Heart right ventricle (tissue), 16 donors: ENCODE data around the gene TEX2. TPM values are rescaled to one million over a fixed set of nuclear protein-coding genes. Genes with fewer than 3 reads are reported as not detected.

Source experiments
- ATAC-seq, 8 donors: fragments of 200-7000 bp; cut with Tn5 transposase; one replicate each; pipeline ENCODE4 v1.9.1; 2020; ENCODE audit warnings: mild to moderate bottlenecking in 8 of 8, moderate library complexity in 8 of 8, moderate number of reproducible peaks in 1 of 8
- DNase-seq, 2 donors: peaks; one replicate each; pipeline ENCODE4 v3.0.0-alpha.2; 2020
- H3K27ac ChIP-seq, 10 donors: fragments of 200-600 bp; sonication (generic) in 2 of 10; one replicate each; pipeline versions ENCODE4 v1.5.0 to v1.8.0; 2020 to 2022; ENCODE audit warnings: mild to moderate bottlenecking in 3 of 10
- H3K27me3 ChIP-seq, 7 donors: fragments of 200-600 bp; one replicate each; pipeline ENCODE4 v1.8.0; 2021 to 2022; ENCODE audit warnings: mild to moderate bottlenecking in 2 of 7
- H3K36me3 ChIP-seq, 9 donors: fragments of 200-600 bp; sonication (generic) in 1 of 9; one replicate each; pipeline versions ENCODE4 v1.5.0 to v1.8.0; 2020 to 2022; ENCODE audit warnings: mild to moderate bottlenecking in 2 of 9
- H3K4me1 ChIP-seq, 9 donors: fragments of 200-600 bp; sonication (generic) in 1 of 9; one replicate each; pipeline versions ENCODE4 v1.5.0 to v1.8.0; 2020 to 2022; ENCODE audit warnings: mild to moderate bottlenecking in 4 of 9
- H3K4me3 ChIP-seq, 10 donors: fragments of 200-600 bp; sonication (generic) in 2 of 10; one replicate each; pipeline versions ENCODE4 v1.5.0 to v1.8.0; 2020 to 2022; ENCODE audit warnings: mild to moderate bottlenecking in 7 of 10, moderate library complexity in 2 of 10
- H3K9me3 ChIP-seq, 11 donors: fragments of 200-600 bp in 10 of 11; sonication (generic) in 2 of 11; one replicate each; pipeline versions ENCODE4 v1.5.0 to v1.8.0; 2013 to 2022; ENCODE audit warnings: mild to moderate bottlenecking in 2 of 11, control low read depth in 1 of 11, moderate library complexity in 1 of 11
- CTCF ChIP-seq, 9 donors: fragments of 200-600 bp; sonication (generic) in 2 of 9; IDR thresholded peaks; one replicate each; pipeline versions ENCODE4 v1.5.0 to v1.8.0; 2021 to 2022; ENCODE audit warnings: antibody characterized with exemption in 9 of 9, mild to moderate bottlenecking in 5 of 9, moderate library complexity in 1 of 9
- WGBS, 2 donors: extraction: QIAGEN DNeasy Blood & Tissue Kit; methylation state at CpG; one replicate each; pipeline ENCODE4 v1.1.7; 2013; ENCODE audit warnings: inconsistent platforms in 1 of 2; 5-methylcytosine and 5-hydroxymethylcytosine counted together
- intact Hi-C, 10 donors: fragments of 100-400 bp; cut with DNase I; formaldehyde crosslinking; loops; one replicate each; pipeline versions ENCODE4 v1.11.1 to v1.14.2; 2022
- polyA plus RNA-seq, 2 donors: library from polyadenylated mRNA; stranded (reverse); fragments of 200-250 nt; gene quantifications; one replicate each; pipeline ENCODE4 v1.2.3, GENCODE V29; 2013
- total RNA-seq, 10 donors: library from RNA; stranded (reverse); fragmentation: NEBNext Ultra II Directional in 3 of 10; extraction: Animal tissue kit (Norgen Biotek cat#: 25700) in 3 of 10; gene quantifications; one replicate each; pipeline versions ENCODE4 v1.2.1 to v1.2.4, GENCODE V29; 2021 to 2023
- donor health status: Arrhythmogenic right ventricular cardiomyopathy.
- donor health status: ischemic (EF 13 %, LVEDD 7.1; RV severe dilation, severe dysfunction).
- donor health status: healthy with polysubstance abuse.
- donor health status: DM: no; HTN: yes; CAD: no.
- donor health status: DM: no; HTN: no; CAD: no.
- donor health status: ischemic (EF 25% LVEDD 6.9; RV normal size, moderate dysfunction).
- donor health status: ischemic (EF 25% LVEDD 5.7; RV mildly dilated, moderate dysfunction).
- donor health status: healthy.
- donor health status: DM: yes; HTN: yes; CAD: no.
- donor health status: Ischemic cardiomyopathy.
- donor health status: ischemic (EF 35%, LVEDD 5.7; RV mildly dilated, moderate dysfunction).
- donor health status: nonischemic (EF 11% LVEDD 7.7; RV severe dilation, severe dysfunction).
- donor health status: DM: yes; HTN: yes; CAD: no.
- donor health status: PGD.
- donor health status: ischemic (EF 29% LVEDD 5.4; RV normal size, mild dysfunction).
- donor health status: nonischemic (EF 23%, LVEDD 6.1; RV moderate dilation, normal function).

The TEX2 gene
- total and polyA plus RNA-seq, 12 donors = 15.9 to 60.5 (median 54.5) TPM

GRCh38 chr17:64244165-64244564, 18.9 kb downstream of the TEX2 start:
- Histone ChIP-seq H3K4me3 (no peak overlapping the region), H3K36me3 (no peaks in the 10 kb centered on the region), H3K9me3 (no peaks in the 10 kb centered on the region), H3K27ac (peak overlapping the region in 1 of 10 donors; percentile 6), H3K27me3 (no peaks in the 10 kb centered on the region), H3K4me1 (peaks cover 8 to 69% (median 42%) of the 10 kb centered on the region in 9 donors)
- ATAC-seq (no peak), DNase-seq (no peak)
- WGBS, 2 donors = 54 to 61% methylated on average over 5 of the region's 5 CpGs
- no peak for TF ChIP-seq CTCF (IDR thresholded peaks at IDR 0.05)
- intact Hi-C loops = loop anchor here in 1 of 10 donors (5.0 kb wide), 1 partner anchor 42 kb away; no protein-coding TSS in a partner anchor

DNA sequence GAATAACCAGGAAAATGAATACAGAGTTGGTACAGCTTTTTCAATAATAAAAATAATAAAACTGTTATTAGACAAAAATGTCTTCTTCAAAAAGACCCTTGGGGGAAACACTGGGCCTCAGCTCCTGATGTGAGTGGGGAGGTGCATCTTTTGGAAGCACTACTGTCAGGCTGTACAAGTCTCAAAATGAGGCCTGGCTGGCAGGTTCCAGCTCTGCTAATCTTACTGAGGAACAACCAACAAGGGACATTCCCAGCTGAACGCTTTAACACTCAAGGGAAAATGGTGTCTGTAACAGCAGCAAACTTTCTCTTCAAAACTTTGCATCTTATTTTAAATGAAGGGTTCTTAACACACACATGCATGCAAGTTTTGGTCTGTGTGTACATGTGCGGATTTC, 19.7 kb downstream of the TEX2 start:
- H3K27ac ChIP-seq = peak overlapping the region in 1 of 10 donors; percentile 6
- H3K4me3 ChIP-seq = no peak overlapping the region
- 78 to 82% methylated on average over 2 of the region's 2 CpGs for WGBS, 2 donors
- ATAC-seq = no peak
- H3K36me3 ChIP-seq = no peaks in the 10 kb centered on the region
- no peak for TF ChIP-seq CTCF (IDR thresholded peaks at IDR 0.05)
- DNase-seq = no peak
- H3K27me3 ChIP-seq = no peaks in the 10 kb centered on the region
- peaks cover 8 to 68% (median 41%) of the 10 kb centered on the region in 9 donors for H3K4me1 ChIP-seq
- intact Hi-C loops = loop anchor here in 1 of 10 donors (5.0 kb wide), 1 partner anchor 41 kb away; no protein-coding TSS in a partner anchor
- H3K9me3 ChIP-seq = no peaks in the 10 kb centered on the region

GRCh38 chr17:64242633-64243032, 20.4 kb downstream of the TEX2 start:
- H3K36me3 ChIP-seq = no peaks in the 10 kb centered on the region
- intact Hi-C loops = loop anchor here in 1 of 10 donors (5.0 kb wide), 1 partner anchor 40 kb away; no protein-coding TSS in a partner anchor
- DNase-seq (no peak), ATAC-seq (no peak)
- peaks cover 8 to 64% (median 41%) of the 10 kb centered on the region in 9 donors for H3K4me1 ChIP-seq
- H3K4me3 ChIP-seq = no peak overlapping the region
- WGBS, 2 donors = 96 to 97% methylated on average over 7 of the region's 7 CpGs
- TF ChIP-seq CTCF (IDR thresholded peaks at IDR 0.05) = no peak
- H3K27ac ChIP-seq = no peak overlapping the region
- no peaks in the 10 kb centered on the region for H3K9me3 ChIP-seq
- H3K27me3 ChIP-seq = no peaks in the 10 kb centered on the region

DNA sequence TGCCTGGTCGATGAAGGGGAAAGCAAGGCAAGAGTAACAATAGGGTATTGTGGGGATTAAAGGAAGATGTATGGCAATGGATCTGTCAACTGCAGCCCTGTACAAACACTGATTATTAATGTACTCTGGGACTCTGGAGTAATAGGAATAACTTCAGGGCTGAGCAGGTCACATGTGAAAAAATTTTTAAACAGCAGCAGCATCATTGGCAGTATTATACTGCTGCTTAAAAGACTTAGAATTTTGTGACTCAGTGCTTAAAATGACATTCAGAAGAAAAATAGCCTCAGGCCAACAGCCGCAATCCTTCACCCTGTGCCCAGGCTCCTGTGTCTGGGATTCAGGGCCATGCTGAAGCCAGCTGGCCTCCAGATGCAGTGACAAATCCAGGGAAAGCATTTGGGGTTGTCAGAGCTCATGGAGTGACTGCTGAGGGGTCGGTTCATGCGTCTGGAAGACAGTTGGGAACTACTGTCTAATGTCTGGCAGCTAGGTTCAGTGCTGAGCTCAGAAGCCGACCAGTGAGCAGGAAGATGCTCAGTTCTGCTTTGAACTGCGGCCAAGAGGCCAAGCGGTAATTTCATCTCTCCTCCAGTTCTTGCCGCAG, 22.2 kb downstream of the TEX2 start:
- TF ChIP-seq CTCF (IDR thresholded peaks at IDR 0.05) = no peak
- no peaks in the 10 kb centered on the region for H3K27me3 ChIP-seq
- peak overlapping the region in 9 of 10 donors; percentile 50 to 83 (median 62) for H3K27ac ChIP-seq
- H3K4me1 ChIP-seq = peaks cover 8 to 64% (median 41%) of the 10 kb centered on the region in 9 donors
- H3K4me3 ChIP-seq = no peak overlapping the region
- H3K36me3 ChIP-seq = no peaks in the 10 kb centered on the region
- H3K9me3 ChIP-seq = no peaks in the 10 kb centered on the region
- 14 to 18% methylated on average over 8 of the region's 8 CpGs for WGBS, 2 donors
- intact Hi-C loops = loop anchor here in 1 of 10 donors (5.0 kb wide), 1 partner anchor 39 kb away; no protein-coding TSS in a partner anchor
- DNase-seq = peak; percentile 34 to 58
- peak; percentile 45 to 85 (median 74) for ATAC-seq
